HG02885 (cell line): ENCODE measurements around the gene ISG20L2.

Source experiments
- ATAC-seq: cut with Tn5 transposase; IDR thresholded peaks from one replicate; pipeline ENCODE4 v1.9.1; 2021; ENCODE audit warnings: mild to moderate bottlenecking; ENCODE audit not compliant: unreplicated experiment, poor library complexity

ISG20L2 gene

DNA sequence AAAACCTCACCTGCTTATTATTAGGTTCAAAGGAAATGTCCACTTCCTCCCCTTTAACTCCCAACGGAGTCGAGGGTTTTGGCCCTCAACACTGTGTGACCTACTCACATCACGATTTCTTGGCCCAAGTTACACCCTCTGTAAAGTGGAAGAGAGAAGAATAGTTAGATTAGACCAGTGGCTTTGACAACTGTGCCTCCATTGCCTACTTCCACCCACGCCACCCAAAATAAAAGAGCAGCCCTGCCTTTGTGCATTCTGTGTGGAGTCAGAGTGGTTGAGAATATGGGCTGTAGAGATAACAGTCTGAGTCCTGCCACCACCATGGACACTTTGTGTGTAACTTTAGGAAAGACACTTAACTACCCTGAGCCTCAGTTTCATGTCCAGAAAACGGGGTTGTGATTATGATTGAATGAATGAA is 27.0 kb upstream of the ISG20L2 start:
- ATAC-seq = no peak

DNA sequence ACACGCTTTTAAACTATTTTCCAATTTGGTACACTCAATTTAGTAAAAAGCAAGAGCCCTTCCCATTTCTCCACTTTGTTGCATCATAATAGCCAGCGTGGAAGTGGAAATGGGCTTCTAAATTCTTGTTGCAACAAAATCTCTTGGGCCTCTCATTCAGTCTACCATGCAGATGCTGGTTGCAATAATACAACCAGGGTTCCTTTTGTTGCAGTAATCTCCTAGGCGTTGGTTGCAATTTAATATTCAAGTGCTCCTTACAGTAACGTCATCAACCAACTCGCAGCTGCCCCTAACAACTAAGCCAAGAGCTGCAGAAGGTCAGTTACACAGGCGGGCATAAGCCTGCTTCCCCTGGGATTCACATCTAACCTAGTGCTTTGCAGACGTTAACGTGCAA is 25.7 kb upstream of the ISG20L2 start:
- no peak for ATAC-seq

DNA sequence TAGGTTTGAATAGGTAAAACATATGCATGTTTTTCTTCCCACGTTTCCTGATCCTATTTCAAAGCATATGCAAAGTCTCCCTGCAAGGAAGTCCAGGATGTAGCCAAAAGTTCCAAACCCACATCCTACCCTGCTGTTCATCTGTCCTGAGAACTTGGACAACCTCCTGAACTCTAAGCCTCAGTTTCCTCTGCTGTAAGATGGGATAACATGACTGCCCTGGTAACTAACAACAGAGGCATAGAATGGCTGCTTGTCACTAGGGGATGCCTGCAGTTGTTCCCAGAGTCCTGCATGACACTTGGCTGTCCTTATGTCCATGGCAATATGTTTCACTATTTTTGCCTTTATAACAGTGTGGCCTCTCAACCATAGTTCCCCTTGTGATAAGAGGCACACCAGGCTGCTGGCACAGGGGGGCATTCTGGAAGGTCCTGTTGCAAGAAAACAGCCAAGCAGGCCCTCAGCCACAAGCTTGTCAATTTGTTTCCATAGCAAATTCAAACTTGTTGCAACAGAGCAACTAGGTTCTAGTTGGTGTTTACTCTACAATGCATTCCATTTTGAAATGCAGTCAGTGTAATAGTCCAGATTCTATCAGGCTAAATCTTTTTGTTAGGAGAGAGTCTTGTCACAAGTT is 24.4 kb upstream of the ISG20L2 start:
- no peak for ATAC-seq

DNA sequence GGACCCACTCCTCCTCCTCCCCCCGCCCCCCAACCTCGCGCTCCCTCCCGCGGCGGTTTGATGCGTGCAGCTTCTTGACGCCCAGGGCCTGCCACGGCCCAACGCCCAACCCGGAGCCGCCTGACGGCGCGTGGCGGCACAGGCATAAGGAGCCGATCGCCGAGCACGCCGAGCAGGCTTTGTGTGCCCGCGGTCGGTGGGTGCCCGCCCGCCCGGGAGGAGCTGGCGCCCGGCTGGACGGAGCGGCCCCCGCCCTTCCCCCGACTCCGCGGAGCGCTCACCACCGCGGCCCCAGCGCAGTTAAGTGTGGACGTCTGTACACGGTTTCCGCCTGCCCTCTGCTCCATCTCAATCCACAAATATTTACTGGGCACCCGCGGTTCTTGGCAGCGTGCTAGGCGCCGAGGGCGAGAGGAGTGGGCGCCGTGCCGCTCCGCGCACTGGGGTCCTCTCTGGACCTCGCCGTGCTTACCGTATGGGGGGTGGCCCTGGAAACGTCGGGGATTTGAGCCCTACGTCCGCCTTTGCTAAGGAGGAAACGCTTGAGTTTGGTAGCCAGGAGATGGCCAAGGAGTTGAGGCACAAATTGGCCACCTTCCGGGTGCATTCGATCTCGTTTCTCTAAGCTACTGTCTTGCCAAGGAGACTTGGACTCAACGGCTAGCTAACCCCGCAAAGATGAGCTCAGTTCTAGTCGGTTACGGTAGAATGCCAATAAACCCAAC is 23.4 kb upstream of the ISG20L2 start:
- ATAC-seq = peak; percentile 70

DNA sequence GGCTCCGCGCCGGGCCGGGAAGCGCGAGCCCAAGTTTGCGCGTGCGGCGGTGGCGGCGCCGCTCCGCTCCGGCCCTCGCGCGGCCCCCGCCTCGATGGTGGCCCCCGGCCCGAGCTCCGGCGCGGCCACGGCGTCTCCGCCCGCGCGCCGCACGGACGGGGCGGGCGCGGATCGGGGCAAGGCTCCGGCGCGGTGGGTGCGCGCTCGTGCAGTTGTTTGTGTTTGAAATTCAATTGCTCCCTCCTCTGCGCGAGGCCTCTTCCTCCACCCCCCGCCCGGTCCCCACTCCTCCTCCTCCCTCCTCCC is 22.8 kb upstream of the ISG20L2 start, which contains the start of gene HDGF:
TSS of gene HDGF (minus strand) at position 225 of the 306 bp plus-strand sequence. CDS start 246 bp downstream, outside the sequence.
- ATAC-seq = no peak

DNA sequence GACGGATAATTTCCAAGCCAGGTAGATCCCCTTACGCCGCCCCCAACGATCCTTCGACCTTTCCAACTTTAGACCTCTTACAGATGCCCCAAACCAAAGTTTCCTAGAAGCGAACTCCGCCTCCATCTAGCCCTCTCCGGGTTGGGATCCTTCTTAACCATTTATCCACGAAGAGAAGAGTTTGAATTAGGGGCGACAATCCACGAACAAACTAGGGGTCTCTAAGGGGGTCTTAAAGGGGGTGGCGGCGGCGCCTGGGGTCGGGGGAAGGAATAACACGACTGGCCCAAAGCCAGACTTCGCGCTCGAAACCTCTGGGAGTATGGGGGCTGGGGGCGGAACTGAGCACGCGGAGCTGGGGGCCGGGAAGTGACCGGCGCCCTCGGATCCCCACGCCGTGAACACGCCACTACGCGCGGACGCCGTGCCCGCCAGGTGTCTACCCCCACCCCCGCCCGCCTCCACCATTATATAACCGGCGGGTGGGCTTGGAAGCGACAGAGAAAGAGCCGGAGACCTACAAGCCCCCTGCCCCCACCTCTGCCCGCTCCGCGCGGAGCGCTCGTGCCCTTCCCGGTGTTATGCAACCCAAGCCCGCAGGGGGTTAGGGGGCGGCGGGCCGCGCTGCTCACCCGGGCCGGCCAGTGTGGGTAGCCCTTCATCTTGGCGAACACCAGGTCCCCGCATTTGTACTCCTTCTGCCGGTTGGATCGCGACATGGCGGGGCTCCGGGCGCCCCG is 22.3 kb upstream of the ISG20L2 start:
- ATAC-seq = peak; percentile 22

DNA sequence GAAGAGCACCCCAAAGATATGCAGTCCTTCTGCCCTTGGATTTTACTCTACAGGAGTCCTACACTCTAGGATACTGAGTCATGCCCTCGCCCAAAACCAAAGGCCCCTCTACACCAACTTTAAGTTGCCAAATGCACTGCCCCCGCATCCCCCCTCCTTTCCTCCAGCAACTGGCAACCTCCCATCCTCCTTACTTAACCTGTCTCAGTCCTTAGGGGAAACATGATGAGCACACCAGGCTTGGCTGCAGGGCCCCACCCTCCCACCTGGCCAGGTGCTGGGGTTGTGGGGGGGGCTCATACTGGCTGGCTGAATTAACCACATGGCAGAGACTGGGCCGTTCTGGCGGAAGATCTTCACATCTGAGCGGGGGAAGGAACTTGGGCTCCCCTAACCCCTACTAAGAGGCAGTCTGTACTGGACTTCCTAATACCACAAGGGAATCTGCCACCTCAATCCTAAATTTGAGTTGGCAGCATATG is 21.7 kb upstream of the ISG20L2 start:
- no peak for ATAC-seq

DNA sequence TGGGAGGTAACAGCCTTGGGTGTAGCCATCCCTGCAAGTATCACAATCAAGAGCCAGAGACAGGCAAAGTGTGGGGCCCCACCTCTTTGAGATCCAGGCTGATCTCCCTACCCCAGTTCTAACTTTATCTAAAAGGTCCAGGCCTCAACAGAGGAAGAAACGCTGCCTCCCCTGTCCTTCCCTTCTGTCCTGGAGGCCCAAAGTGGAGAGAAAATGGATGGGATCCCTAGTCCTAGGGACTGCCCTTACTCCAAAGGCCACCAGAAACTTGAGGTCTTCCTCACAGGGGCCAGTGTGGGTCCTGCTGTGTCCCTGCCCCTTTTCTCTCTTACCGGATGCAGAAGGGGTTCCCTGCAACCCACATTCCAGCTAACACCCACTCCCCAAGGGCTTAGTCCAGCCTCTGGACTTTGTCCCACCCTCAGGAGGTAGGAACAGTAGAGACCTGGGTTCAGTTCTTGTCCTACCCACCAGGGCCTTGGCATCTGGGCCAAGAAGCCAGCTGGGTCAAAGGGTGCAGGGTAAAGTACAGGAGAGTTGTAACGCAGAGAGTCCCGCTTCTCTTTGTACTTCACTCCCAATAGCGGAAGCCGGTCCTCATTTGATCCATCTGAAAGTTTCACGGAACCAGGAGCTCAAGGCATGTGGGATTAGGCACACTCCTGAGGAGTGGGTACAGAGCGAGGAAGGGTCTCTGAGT is 21.0 kb upstream of the ISG20L2 start:
- ATAC-seq = no peak

DNA sequence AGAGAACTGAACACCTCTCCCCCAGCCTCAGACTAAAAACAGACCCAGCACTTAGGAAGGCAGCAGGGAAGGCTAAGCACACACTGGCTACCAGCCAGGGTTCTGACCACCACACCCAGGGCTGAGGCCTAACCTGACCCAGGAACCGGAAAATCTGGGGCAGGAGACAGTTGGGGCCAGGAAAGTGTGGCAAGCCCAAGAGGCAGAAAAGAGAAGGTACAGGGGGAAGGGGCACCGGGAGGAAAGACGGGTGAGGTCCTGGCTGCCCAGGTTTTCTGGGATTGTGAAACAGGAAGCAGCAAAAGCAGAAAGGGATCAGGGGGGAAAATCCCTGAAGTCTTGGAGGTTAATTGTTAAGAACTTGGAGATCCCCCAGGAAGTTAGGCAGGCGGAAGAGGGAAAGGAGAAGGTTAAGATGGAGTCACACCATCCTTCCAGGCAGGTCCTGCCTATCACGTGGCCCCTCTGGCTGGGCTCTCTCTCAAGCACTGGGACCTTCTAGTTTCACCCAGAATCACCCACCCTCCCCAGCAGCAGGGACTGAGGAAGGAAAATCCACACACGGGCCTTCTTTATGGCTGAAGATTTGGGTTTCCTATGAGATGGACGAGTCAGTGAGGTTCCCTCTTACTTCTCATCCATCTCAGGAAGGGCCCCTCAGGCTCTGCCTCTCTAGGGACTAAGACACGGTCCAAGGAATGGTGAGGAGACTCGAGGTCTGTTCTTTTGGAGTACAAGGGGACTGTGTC is 20.3 kb upstream of the ISG20L2 start:
- ATAC-seq = no peak

DNA sequence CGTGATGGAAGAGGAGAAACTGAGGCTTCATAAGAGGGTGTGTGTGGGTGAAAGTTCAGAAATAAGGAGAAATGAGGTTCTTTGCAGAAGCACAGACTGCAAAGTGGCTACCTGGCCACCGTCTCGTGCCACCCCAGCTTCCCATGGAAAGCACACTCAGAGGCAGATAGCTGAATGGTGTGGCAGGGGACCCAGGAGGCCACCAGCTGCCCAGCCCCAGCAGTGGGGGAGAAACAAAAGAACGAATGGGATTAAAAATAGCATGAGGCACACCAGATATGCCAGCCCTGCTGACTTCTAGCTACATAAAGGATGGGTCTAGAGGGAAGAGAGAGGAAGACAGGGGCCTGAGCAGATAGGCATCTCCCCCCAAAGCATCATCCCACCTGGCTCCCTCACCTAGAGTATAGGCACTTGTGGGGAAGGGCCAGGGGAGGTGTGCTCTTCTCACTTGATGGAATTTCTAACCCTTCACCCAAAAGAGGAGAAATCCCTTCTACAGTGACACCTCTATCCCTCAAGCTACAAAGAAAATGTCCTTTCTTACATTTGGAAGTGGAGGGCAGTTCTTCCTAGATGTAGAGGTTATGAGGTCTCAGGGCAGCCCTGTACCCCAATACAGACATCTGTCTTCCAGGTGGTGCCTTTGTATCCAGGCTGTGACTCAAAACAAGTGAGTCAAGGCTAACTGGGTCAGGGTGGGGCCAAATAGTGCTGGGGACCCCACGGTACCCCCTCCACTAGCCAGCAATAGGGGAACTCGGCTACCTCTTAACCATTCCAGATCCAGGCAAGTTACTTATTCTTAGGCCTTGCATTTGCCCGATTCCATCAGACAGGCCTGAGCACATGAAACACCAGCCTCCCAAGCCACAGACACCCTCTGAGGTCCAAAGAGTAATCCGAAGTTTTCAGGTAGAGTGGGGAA is 19.4 kb upstream of the ISG20L2 start:
- no peak for ATAC-seq

DNA sequence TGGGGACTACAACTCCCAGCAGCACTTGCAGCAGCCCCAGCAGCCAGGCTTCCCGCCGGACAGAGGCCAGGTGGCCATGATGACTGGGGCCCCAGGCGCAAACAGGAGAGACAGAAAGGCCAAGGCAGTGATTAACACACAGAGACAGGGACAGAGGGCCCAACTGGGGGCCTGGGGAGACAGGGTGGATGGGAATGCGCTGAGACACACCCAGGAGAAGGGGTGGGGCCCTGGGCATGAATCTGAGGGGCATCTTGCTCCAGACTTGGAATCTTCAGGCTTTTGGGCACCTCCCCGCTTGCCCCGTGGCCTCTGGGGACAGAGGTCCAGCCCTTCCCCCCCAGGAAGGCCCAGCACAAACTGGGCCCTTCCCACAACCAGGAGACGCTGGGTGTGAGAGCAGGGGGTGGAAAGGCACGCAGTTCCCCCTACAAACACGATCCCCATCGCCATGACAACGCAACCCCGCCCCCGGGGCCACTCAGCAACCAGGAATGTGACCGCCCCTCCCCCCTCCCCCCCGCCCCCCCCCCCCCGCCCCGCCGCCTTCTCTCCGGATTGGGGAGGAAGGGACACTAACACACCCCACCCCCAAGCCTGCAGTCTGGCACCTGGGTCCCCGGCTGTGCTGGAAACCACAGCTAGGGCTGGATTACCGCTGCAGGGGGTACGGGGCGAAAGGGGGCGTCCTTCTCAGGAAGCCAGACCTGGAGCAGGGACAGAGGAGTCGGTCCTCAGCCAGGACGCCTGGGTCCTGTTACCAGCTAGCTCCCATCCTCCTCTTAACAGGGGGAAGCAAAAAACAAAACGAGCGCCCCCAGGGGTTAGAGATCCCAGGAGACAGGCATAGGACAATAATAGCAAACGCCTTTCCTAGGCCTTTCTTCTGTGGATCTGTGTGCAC is 18.4 kb upstream of the ISG20L2 start:
- ATAC-seq = no peak

DNA sequence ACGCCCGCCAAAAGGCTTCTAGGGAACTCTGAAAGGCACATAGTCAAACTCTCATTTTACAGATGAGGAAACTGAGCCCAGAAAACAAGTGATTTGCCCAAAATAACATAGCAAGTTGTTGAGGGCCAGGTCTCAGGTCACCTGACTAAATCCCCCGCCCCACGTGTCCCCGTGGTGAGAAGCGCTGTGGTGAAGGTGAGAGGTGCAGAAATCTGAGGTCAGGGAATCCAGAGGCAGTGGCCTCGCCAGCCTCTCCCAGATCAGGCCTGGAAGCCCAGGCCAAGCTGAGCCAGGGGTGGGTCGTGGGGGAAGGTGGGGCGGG is 17.8 kb upstream of the ISG20L2 start:
- ATAC-seq = no peak

DNA sequence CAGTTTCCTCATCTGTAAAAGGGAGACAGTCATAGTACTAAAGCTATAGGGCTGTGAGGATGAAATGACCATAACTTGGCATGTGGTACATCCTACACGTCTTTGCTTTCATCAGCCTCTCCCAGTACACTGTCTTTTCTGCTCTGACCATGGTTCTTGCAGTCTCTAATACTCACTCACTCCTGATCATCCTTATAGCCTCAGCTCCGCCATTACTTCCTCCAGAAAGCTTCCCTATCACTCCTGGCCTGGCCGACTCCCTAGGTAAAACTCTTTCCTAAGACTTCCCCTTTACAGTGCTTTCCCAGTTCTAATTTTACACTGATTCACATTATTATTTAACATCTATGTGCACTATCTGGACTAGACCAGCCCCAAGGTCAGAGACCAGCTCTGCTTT is 17.3 kb upstream of the ISG20L2 start:
- ATAC-seq = no peak

DNA sequence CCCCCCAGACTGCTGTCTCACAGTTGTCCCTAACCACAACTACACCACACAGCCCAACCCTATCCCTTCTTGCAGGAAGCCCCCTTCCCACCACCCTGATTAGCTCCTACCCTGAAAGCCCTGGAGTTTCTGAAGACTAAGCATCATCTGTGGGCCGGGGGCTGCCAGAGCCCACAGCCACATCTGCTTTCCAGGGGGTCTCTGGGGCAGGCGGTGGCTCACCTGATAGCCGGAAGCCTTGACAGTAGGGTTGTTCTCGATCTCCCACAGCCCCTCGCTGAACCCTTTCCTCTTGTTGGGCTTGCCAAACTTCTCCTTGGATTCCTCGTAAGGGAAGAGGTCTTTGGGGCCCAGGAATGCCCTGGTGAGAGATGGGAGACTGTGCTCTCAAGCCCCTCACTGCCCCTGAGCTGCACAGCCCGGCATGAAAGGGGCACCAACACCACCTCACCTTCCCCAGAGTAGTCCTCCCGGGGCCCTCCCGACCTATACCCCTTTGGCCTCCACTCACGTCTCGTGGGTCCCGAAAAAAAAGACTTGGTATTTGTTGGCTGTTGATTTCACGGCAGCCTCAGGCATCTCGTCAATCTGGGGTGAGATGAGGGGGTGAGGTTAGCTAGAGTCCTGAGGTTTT is 16.3 kb upstream of the ISG20L2 start:
- no peak for ATAC-seq

DNA sequence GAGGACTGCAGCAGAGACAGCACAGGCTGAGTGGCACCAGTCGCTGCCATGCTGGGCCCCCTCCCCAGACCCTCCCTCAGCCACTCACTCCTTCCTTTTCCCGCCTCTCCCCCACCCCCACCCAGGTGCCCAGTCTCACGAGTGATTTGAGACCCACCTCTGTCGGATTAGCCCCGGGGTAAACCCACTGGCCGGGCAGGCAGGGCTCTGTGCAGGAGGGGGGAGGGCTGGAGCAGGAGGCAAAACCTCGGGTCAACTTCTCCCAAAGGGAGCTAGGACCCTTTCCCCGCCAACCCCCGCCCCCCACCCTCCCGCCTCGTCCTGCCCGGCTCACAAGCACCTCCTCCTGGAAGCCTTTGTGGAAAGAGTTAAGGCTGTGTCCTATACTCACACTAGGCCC is 15.8 kb upstream of the ISG20L2 start:
- ATAC-seq = no peak

DNA sequence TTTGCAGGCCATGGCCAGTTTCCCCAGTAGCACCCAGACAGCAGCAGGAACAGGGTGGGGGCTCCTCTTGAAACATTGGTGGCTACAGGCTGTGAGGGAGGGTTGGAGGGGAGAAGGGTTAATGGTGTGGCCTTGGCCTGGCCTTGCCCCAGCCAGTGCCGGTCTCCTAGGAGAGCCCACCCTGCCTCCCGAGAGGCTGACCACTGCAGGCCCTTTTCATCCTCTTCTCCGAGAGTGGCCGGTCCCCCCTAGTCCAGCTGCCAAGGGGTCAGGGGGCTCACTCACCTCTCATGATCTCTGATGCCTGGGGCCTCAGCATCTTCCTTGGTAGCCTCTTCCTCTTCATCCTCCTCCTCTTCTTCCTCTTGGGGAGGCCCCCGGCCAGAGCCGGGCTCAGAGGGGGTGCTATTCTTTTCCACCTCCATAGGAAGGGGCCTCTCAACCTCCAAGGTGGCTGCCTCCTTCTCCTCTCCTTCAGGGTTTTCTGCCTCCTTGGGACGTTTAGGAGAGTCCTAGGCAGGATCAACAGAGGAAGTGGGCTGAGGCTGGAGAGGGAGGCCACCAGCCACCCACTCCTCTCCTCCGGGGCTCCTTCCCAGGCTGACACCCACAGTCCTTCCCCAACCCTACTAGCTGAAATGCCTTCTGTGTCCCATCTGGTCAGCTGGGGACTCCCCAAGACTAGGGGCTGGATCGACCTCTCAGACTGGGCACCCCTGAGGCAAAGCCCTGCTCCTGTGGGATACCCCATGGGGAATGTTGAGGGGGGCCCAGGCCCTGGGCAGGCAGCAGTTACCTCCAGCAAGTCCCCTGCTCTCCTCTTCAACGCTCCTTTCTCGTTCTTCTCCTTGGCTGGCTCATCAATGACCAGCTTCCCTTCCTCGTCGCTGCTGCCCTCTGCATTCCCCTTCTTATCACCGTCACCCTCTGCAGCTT is 15.1 kb upstream of the ISG20L2 start:
- ATAC-seq = no peak

DNA sequence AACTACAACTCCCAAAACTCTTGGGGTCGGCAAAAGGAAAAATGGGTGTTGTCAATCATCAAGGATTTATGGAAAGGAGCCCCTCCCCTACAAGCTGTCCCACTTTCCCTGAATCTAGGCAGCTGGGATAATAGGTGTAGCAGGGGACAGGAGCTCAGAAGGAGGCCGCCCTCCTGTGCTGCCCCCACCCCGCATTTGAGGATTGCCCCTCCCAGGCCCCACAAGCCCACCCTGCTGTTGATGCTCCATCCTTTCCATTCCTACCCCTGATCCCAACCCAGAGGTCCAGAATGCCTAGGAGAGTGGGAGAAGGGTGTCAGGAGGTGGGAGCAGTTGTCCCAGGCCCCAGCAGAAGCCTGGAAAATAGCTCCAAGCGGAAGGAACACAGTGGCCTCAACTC is 14.2 kb upstream of the ISG20L2 start:
- no peak for ATAC-seq
